Activated CD8-positive, alpha-beta T cell treated with anti-CD3 and anti-CD28 coated beads for 36 hours (primary cell): Measurements from ENCODE around the gene UBA6. TPM values are rescaled to one million over a fixed set of nuclear protein-coding genes. Genes with fewer than 3 reads are reported as not detected.

Experiments used
- ATAC-seq: fragments of 200-7000 bp; cut with Tn5 transposase; one replicate; pipeline ENCODE4 v1.10.0; 2021; ENCODE audit warnings: mild to moderate bottlenecking, moderate library complexity
- CTCF ChIA-PET: fragments of 350-600 bp; sonication (Branson Sonifier 250); formaldehyde crosslinking; loops from one replicate; lab custom pipeline; 2021; ENCODE audit warnings: antibody characterized with exemption; lab: Charles Lee
- POLR2A ChIA-PET: fragments of 350-600 bp; sonication (Branson Sonifier 250); formaldehyde crosslinking; loops from one replicate; lab custom pipeline; 2021; ENCODE audit warnings: antibody characterized with exemption; lab: Charles Lee
- DNase-seq: peaks from one replicate; pipeline ENCODE4 v3.0.0-alpha.2; 2020
- H3K27ac Mint-ChIP-seq: one replicate; pipeline ENCODE4 v1.8.0; 2021; ENCODE audit warnings: mild to moderate bottlenecking, mixed read lengths
- H3K27me3 Mint-ChIP-seq: one replicate; pipeline ENCODE4 v1.8.0; 2021; ENCODE audit warnings: mixed read lengths
- H3K36me3 Mint-ChIP-seq: one replicate; pipeline ENCODE4 v1.8.0; 2021; ENCODE audit warnings: low read depth, mixed read lengths
- H3K4me1 Mint-ChIP-seq: one replicate; pipeline ENCODE4 v1.8.0; 2021; ENCODE audit warnings: low read depth, mixed read lengths
- H3K4me3 Mint-ChIP-seq: one replicate; pipeline ENCODE4 v1.8.0; 2021; ENCODE audit warnings: mild to moderate bottlenecking, moderate library complexity, mixed read lengths
- H3K9me3 Mint-ChIP-seq: one replicate; pipeline ENCODE4 v1.8.0; 2021; ENCODE audit warnings: mixed read lengths
- intact Hi-C: fragments of 100-400 bp; cut with micrococcal nuclease; formaldehyde crosslinking; loops from one replicate; pipeline ENCODE4 v1.10.0; 2022
- total RNA-seq, 2 experiments: library from RNA; stranded (reverse); gene quantifications; one replicate each; pipeline ENCODE4 v1.2.3, GENCODE V29; 2021
- TF ChIP-seq, protein P1 (sequence below): fragments of 200-600 bp; IDR thresholded peaks from one replicate; pipeline ENCODE4 v1.8.0; 2022; ENCODE audit warnings: antibody characterized with exemption, mild to moderate bottlenecking

The UBA6 gene
- total RNA-seq, 2 experiments from 2014 or later = 81.2 to 87.5 TPM

DNA sequence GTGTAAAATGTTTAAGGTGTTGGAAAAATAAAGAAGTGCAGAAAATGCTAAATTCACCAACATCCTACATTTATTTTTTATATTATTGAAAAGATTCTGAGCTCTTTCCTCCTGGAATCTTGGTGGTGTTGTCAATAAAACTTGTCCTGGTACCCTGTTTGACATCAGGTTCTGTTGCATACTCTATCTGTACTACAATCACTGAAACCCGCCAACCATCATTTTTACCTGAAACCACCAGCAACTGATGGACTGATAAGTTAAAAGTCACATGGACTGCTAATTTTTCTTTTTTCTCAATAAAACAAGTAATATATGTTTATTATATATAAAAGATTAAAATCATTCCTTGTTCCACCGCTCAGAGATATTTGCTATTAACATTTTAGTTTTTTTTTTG is 119.0 kb downstream of the UBA6 start:
- H3K27ac Mint-ChIP-seq = no peak overlapping the region
- TF ChIP-seq, protein P1, sequence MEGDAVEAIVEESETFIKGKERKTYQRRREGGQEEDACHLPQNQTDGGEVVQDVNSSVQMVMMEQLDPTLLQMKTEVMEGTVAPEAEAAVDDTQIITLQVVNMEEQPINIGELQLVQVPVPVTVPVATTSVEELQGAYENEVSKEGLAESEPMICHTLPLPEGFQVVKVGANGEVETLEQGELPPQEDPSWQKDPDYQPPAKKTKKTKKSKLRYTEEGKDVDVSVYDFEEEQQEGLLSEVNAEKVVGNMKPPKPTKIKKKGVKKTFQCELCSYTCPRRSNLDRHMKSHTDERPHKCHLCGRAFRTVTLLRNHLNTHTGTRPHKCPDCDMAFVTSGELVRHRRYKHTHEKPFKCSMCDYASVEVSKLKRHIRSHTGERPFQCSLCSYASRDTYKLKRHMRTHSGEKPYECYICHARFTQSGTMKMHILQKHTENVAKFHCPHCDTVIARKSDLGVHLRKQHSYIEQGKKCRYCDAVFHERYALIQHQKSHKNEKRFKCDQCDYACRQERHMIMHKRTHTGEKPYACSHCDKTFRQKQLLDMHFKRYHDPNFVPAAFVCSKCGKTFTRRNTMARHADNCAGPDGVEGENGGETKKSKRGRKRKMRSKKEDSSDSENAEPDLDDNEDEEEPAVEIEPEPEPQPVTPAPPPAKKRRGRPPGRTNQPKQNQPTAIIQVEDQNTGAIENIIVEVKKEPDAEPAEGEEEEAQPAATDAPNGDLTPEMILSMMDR = no peak
- intact Hi-C loops = loop anchor here (5.0 kb wide), 1 partner anchor 35 kb away; the partner anchor contains the start of gene CENPC
- H3K4me1 Mint-ChIP-seq = peaks cover 20% of the 10 kb centered on the region
- ATAC-seq (peak; percentile 19), DNase-seq (no peak)
- H3K4me3 Mint-ChIP-seq = no peak overlapping the region
- CTCF ChIA-PET = interaction anchor here (1.1 to 1.3 kb wide), 4 partner anchors 9 to 25 kb away, joined by 3 to 4 read pairs (median 3); no protein-coding TSS in a partner anchor
- peaks cover 3% of the 10 kb centered on the region for H3K36me3 Mint-ChIP-seq
- POLR2A ChIA-PET = no interaction called here
- H3K9me3 Mint-ChIP-seq = peaks cover 5% of the 10 kb centered on the region
- no peaks in the 10 kb centered on the region for H3K27me3 Mint-ChIP-seq

GRCh38 chr4:67581208-67581857 is 119.6 kb downstream of the UBA6 start:
- peak; percentile 28 for DNase-seq
- peak overlapping the region; percentile 20 for H3K4me3 Mint-ChIP-seq
- CTCF ChIA-PET = interaction anchor here (1.1 to 1.3 kb wide), 5 partner anchors 10 to 25 kb away, joined by 3 to 4 read pairs (median 3); no protein-coding TSS in a partner anchor

DNA sequence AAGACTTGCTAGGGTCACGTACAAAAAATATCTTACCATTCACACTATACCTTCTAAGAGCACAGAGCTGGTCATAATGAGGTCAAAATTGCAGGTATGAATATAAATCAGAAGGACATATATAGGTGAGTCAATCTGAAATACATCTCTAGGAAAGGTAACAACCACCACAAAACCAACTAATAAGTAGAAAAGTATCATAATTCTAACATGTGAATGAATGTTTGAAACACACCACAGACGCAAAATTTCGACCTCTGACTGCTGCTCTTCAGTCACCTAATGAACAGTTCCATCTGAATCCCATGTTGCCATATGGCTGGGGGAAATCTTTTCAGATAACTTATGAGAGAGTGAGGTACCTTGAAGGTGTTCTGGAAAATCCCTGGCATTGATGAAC is 120.4 kb downstream of the UBA6 start:
- Mint-ChIP-seq H3K4me1 (peaks cover 26% of the 10 kb centered on the region), H3K4me3 (no peak overlapping the region), H3K27me3 (no peaks in the 10 kb centered on the region), H3K36me3 (peaks cover 3% of the 10 kb centered on the region), H3K9me3 (peaks cover 5% of the 10 kb centered on the region), H3K27ac (peak overlapping the region; percentile 80)
- CTCF ChIA-PET = interaction anchor here (1.3 kb wide), 1 partner anchor 14 kb away, joined by 3 read pairs; no protein-coding TSS in a partner anchor
- intact Hi-C loops = loop anchor here (5.0 kb wide), 1 partner anchor 33 kb away; the partner anchor contains the start of gene CENPC
- DNase-seq (peak; percentile 29), ATAC-seq (peak; percentile 50)
- TF ChIP-seq, protein P1 = no peak
- POLR2A ChIA-PET = no interaction called here

More at GRCh38 chr4:67581208-67581857, 119.6 kb downstream of the UBA6 start:
- Mint-ChIP-seq H3K4me1 (peaks cover 20% of the 10 kb centered on the region), H3K27ac (peak overlapping the region; percentile 80), H3K36me3 (peaks cover 3% of the 10 kb centered on the region), H3K27me3 (no peaks in the 10 kb centered on the region), H3K9me3 (peaks cover 5% of the 10 kb centered on the region)
- TF ChIP-seq, protein P1 = no peak
- ATAC-seq = peak; percentile 81
- intact Hi-C loops = loop anchor here (5.0 kb wide), 1 partner anchor 34 kb away; the partner anchor contains the start of gene CENPC
- POLR2A ChIA-PET = no interaction called here

GRCh38 chr4:67576538-67576937 is 124.4 kb downstream of the UBA6 start:
- ATAC-seq = no peak
- Mint-ChIP-seq H3K27ac (peak overlapping the region; percentile 48), H3K4me1 (peaks cover 38% of the 10 kb centered on the region), H3K27me3 (no peaks in the 10 kb centered on the region), H3K4me3 (no peak overlapping the region), H3K36me3 (peaks cover 3% of the 10 kb centered on the region), H3K9me3 (peaks cover 5% of the 10 kb centered on the region)
- intact Hi-C loops = no loop called here
- ChIA-PET CTCF (interaction anchor here (0.8 kb wide), 1 partner anchor 9 kb away, joined by 4 read pairs; no protein-coding TSS in a partner anchor), POLR2A (no interaction called here)
- TF ChIP-seq, protein P1 = no peak
- DNase-seq = no peak

DNA sequence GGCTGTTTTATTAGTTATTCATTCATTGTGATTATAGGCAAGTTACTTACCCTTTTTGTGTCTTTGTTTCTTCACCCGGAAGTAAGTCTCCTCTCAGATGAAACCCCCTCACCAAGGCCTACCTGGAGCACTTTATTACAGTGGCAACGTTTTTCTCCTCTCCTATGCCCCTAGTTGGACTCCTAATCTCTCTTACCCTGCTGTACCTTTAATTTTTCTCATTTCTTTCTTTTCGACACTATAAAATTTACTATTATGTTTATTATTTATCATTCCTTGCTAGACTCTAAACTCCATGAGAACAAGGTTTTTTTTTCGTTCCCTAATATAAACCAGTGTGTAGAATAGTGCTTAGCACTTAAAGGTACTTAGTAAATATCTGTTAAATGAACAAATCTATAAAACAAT is 124.9 kb downstream of the UBA6 start:
- H3K4me1 Mint-ChIP-seq = peaks cover 33% of the 10 kb centered on the region
- peaks cover 3% of the 10 kb centered on the region for H3K36me3 Mint-ChIP-seq
- ATAC-seq (no peak), DNase-seq (no peak)
- H3K4me3 Mint-ChIP-seq = peak overlapping the region; percentile 47
- peak overlapping the region; percentile 58 for H3K27ac Mint-ChIP-seq
- TF ChIP-seq, protein P1 = no peak
- CTCF ChIA-PET = no interaction called here
- H3K27me3 Mint-ChIP-seq = no peaks in the 10 kb centered on the region
- intact Hi-C loops = no loop called here
- POLR2A ChIA-PET = no interaction called here
- H3K9me3 Mint-ChIP-seq = peaks cover 5% of the 10 kb centered on the region
